RPMI8226 (cell line): ENCODE data around the gene STON1.
A peak's percentile ranks its signal among the peaks of the same experiment; 100 is the strongest.
"Not testable (repeated sequence)": the region's sequence is repeated elsewhere in the genome, so short reads cannot be mapped to it uniquely, and the experiment has no call there.

ENCODE experiments used
- DNase-seq: peaks from one replicate; pipeline ENCODE4 v3.0.0-alpha.2; 2015

The STON1 gene

DNA sequence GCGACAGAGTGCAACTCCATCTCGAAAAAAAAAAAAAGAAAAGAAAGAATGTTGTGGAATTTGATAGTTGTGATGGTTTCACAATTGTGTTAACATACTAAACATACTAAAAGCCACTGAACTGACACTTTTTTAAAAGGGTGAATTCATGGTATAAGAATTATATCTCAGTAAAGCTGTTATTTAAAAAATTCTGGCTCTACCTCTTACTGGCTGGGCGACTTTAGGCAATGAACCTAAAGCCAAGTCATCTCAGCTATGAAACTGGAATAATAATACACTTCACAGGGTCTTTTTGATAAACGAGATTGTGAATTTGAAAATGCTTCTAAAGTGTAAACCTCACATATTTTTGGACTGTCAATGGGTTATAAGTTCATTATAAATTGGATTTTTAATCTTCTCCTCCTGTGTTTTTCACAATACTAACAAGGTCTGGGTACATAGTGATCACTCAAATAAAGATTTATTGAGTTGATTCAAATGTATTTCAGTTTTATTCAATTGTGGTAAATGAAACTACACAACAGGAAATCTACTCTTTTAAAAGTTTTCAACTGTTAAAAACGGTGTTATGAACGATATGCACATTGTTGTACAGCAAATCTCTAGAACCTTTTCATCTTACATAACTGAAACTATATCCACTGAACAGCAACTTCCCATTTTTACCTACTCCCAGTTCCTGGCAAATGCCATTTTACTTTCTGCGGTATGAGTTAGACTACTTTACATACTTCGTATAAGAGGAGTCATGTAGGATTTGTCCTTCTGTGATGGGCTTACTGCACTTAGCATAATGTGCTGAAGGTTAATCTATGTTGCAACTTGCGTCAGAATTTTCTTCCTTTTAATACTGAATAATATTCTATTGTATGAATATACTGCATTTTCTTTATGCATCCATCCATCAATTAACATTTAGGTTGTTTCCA lies 44.7 kb downstream of the STON1 start:
- no peak for DNase-seq

DNA sequence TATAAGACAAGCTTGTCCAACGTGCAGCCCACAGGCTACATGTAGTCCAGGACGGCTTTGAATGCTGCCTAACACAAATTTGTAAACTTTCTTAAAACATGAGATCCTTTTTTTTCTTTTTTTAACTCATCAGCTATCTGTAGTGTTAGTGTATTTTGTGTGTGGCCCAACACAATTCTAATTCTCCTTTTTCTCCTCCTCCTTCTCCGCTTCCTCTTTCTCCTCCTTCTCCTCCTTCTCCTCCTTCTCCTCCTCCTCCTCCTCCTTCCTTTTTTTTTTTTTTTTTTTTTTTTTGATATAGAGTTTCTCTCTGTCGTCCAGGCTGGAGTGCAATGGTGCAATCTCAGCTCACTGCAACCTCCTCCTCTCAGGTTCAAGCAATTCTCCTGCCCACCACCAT lies 48.4 kb downstream of the STON1 start:
- DNase-seq, result no peak

DNA sequence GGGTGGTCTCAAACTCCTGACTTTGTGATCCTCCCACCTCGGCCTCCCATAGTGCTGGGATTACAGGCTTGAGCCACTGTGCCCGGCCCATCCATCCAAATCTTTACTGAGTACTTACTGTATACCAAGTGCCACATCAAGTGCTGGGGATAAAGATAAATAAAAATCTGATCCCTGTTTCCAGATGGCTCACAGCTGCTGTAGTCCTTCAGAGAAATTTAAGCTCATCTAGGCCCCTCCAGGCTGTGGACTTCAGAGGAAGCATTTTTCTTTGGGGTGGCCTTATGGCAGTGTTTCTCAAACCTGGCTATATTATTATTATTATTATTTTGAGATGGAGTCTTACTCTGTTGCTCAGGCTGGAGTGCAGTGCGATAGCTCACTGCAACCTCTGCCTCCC lies 54.0 kb downstream of the STON1 start:
- DNase-seq, result no peak

DNA sequence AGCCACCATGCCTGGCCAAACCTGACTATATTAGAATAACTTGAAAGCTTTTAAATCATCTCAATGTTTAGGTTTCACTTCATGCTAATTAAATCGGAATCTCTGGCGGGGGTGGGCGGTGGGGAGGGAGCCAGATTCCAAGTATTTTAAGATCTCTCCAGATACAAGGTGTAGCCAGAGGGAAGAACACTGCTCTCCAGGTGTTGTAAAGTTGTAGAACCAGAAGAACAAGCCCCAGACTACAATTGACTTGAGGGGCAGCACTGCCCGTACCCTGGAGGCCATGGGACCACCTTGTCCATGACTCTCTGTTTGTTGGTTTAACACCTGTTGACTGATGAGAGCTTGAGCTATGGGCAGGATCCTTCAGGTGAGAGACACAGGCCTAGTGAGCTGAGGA lies 54.6 kb downstream of the STON1 start:
- DNase-seq, result no peak

DNA sequence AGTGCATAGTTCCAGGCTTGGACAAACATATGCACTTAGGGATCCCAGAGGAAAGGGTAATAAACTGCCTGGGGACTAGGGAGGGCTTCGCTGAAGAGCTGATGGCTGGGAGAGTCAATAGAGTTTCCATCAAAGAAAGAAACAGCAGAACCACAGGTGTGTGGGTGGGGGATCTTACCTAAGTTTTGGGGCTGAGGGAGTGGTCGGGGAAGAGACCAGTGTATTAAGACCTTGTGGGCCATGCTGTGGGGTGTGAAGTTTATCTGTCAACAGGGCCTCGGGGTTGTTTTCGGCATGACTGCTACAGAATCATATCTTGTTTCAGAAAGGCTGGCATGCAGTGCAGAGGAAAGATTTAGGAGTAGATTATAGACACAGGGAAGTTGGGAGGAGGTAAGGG lies 56.5 kb downstream of the STON1 start:
- DNase-seq, result no peak

DNA sequence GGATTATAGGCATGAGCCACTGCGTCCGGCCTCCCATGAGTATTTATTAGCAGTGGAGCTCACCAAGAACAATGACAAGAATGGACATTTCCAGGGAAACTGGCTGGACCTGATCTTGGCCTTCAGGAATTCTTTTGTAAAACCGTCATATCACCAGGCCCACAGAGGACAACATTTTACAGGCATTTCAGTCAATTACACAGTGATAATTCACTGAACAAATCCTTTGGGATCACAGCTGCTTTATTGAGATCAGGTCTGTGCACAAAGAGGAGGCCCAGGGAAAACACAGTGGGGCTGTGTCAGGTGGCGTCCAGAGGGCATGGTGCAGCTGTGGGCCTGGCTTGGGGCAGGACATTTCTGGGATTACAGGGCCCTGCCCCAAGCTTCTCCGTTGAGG lies 57.6 kb downstream of the STON1 start:
- no peak for DNase-seq

DNA sequence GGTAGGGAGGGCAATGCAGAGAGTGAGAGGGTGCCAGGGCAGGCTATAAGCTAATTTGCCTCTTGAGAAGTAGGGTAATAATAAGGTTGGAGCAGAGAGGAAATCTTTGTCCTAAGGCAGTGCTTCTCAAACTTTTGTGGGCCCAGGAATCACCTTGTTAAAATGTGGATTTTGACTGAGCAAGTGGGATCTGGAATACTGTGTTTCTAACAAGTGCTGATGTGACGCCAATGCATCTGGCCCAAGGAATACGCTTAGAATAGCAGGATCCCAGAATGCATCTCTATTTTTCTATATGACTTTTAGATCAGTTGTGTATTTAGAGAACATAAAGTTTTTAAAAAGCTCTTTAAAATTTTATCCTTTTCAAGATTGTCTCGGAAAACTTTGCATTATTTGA lies 58.0 kb downstream of the STON1 start:
- DNase-seq, result no peak

DNA sequence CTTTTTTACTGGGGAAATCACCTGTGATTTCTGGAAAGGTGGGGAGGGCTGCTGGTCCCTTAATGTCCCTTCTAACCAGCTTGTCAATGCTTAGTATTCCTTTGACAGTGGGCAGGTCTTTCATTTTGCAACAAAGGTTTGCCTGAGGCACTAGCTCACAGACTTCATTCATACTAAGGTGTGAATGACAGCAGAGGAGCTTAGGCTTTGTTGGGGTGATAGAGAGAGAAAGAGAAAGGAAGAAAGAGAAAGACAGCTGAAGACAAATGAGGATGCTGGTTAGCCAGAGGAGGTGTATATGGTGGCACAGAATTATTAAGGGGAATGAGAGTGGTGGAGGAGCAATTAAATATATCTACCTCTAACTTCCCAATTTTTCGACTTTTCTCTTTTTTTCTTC lies 58.8 kb downstream of the STON1 start:
- no peak for DNase-seq

DNA sequence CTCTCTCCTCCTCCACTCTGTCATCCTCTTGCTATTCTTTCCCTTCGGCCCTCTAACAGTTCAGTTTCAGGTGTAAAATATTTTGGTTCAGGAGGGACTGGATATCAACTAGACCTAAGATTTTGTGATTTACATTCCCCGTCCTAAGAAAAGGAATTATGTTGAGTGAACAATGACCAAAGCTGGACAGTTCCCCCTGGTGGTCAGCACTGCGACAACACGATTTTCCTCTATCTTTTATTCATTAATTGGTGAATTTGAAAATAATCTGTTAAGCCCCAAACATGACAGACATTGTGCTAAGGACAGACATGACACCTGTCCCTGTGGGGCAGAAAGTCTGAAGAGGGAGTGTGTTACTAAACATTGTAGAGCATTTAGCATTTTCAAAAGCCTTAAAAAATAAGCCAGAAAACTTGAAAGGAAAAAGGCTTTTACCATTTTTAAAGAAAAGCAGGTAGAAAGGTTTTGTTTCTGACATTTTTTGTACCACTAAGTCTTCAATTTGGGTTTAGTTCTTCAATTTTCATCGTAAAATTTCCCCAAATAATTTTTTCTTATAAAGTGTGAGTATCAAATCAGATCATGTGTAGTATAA lies 59.3 kb downstream of the STON1 start:
- DNase-seq, result peak; percentile 31

DNA sequence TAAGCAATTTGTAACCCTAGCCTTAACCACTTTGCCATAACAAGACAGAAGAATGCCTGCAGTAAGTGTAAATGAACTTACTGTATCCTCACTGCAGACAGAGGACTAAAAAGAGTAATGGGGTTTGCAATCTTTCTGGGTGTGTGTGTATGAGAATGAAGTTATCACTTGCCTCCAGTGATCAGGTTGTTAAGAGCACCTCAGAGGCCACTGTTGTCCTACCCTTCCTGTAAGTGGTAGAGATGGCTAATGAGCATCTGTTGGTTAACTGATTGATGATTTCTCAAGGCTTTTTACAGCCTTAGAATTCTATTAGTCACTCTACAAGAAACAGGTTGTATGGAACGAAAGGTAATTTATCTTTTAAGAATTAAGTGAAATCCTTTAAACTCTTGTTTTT lies 60.1 kb downstream of the STON1 start:
- DNase-seq, result no peak

DNA sequence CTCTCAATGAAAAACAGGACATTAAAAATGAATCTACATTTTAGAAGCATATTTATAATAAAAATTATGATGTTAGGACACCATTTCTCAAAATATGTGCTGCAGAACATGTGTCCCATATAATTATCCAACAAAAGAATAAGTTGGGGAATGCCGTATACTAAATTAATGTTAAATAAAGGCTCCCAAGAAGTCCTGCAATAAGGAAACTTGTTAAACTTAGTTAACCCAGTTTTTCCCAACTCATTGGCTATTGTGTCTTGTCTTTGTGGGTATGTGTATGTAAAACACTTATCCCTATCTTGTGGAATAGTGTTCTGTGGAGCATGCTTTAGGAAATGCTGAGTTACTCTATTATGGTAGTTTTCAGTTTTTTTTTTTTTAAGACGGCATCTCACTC lies 62.1 kb downstream of the STON1 start:
- no peak for DNase-seq

DNA sequence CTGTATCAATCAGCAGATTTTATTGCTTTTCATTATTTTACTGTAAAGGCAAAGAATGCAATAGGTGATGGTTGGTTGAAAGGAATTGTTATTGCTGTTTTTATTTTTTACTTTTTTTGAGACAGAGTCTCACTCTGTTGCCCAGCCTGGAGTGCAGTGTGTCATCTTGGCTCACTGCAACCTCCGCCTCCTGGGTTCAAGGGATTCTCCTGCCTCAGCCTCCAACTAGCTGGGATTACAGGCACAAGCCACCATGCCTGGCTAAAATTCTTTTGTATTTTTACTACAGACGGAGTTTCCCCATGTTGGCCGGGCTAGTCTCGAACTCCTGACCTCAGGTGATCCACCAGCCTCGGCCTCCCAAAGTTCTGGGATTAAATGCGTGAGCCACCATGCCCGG lies 66.8 kb downstream of the STON1 start:
- DNase-seq, result not testable (repeated sequence)

DNA sequence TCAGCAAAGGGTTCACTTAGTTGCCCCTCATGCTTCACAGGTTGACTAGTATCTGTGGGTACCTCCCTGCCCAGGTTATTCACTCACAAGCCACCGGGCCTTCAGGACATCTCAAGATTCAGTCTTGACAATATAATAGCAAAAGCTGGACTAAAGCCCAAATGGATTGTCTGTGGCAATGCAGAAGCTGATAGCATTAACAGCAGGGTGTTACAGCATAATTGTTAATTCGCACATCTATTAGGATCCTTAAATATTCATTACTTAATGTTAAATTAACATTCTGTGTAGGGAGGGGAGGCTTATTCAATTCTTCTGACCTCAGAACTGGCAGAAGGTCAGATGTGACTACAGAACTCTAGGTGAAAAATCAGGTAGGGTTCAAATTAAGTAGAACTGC lies 67.5 kb downstream of the STON1 start:
- DNase-seq, result no peak

DNA sequence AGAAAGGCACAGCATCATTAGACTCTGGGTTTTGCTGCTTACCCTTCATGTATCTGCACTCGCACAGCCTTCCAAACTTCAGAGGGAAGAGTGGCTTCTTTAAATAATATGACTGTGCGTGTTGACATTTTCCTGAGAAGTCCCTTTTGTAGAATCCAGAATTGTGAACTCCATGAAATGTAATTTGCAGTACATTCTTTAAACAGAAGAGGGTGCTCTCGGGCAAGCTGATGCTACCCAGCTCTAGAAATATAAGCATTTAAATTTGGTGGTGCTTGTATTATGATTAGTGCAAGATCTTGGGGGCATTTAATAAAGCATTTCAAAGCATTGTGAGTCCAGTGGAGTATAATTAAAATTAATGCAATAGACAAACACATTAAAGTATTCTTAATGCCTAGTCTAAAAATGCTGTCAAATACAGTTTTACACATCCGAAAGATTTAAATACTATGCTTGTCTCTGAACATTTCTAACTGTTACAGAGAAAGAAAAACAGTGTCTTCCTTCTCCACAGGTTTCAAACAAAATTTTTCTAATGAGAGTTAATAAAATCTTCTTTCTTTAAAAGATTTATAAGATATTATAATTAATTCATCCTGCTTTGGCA lies 70.4 kb downstream of the STON1 start:
- peak; percentile 56 for DNase-seq

DNA sequence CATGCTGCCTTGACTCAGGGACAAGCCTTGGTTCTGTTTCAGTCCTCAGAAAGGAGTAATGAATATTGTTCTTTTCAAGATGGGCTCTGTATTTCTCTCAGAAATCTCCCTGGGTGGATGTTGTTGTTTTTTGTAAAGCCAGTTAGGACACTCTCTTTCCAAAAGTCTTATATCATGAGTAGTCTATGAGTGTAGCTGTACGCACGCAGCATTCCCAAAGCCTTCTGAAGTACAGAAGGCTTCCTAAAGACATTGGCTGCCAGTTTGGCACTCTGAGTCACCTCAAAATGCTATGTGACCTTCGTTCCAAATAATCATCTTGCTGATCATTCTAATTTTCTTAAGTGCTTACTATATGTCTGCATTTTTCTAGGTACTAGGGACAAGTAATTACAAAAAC lies 71.0 kb downstream of the STON1 start:
- DNase-seq, result no peak

DNA sequence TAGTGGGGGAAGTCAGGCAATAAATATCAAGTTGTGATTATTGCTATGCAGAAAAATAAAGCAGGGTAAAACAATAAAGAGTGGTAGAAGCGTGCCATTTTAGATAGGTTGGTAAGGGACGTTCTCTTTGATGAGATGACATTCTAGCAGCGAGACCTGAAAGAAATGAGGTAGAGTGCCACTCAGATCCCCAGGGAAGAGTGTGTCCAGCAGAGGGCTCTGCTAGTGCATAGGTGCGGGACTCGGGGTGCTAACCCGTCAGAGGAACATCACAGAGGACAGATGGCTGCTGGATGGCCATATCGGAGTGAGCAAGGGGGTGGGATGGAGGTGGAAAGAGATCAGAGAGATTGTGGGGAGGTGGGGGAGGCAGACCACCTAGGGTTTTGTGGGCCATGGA lies 71.4 kb downstream of the STON1 start:
- peak; percentile 42 for DNase-seq

DNA sequence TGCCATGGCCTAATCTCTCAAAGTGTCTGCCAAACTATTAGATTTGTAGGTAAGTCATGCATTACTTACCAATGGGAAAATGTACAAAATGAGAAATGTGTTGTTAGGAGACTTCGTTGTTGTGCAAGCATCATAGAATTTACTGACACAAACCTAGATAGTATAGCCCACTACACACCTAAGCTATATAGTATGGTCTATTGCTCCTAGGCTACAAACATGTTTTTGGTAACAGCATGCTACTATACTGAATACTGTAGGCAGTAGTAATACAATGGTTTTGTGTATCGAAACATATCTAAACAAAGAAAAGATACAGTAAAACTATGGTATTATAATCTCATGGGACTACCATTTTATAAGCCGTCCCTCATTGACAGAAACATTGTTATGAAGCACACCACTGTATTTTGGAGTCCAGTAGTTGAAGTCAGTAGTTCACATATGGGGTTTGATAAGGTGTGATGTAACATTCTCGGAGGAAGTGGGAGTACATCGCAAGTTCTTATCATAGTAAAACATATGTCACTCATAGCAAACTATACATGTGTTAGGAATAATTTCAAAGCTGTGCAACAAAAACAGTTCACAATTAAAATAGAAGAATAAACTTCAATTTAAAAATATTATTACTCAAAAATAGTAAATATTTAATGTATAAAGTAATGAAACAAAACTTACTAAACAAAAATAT lies 75.7 kb downstream of the STON1 start:
- no peak for DNase-seq

DNA sequence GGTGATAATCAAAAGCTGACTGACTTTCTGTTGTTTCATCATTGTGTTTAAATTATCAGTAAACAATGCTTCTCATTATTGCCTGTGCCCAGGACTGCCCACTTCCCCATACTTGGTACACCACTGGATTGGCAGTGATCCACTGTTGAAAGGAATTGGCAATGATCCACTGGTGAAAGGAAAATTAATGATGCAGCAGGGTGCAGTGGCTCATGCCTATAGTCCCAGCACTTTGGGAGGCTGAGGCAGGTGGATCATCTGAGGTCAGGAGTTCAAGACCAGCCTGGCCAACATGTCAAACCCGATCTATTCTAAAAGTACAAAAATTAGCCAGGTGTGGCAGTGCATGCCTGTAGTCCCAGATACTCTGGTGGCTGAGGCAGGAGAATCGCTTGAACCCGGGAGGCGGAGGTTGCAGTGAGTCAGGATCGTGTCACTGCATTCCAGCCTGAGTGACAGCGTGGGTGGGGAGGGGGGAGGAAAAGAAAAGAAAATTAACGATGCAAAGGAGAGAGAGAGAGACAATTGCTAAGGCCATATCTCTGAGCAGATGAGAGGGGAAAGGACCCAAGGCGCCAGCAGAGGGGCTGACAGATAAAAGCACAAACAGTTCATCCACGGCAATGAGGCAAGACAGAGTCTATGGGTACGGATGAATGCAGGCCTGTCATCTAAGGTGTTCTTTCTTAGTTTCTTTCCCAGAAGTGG lies 77.5 kb downstream of the STON1 start:
- no peak for DNase-seq

DNA sequence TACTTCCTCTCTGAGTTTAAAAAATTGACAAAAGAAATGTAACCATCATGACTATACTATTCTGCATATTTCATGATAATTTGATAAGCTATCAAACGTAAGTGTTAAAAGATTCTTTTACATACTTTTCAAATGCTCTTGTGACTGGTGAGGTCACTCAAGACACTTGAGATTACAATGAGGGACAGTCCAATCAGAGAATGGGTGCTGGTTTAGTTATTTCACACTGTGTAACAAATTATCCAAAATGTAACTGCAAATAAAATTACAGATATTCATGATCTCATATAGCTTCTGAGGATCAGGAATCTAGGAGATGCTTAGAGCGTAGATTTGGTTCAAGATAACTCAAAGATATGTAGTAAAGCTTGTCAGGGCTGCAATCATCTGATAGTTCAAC lies 83.3 kb downstream of the STON1 start:
- no peak for DNase-seq

DNA sequence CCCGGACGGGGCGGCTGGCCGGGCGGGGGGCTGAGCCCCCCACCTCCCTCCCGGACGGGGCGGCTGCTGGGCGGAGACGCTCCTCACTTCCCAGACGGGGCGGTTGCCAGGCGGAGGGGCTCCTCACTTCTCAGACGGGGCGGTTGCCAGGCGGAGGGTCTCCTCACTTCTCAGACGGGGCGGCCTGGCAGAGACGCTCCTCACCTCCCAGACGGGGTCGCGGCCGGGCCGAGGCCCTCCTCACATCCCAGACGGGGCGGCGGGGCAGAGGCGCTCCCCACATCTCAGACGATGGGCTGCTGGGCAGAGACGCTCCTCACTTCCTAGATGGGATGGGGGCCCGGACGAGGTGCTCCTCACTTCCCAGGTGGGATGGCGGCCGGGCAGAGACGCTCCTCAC lies 84.6 kb downstream of the STON1 start:
- DNase-seq, result not testable (repeated sequence)

DNA sequence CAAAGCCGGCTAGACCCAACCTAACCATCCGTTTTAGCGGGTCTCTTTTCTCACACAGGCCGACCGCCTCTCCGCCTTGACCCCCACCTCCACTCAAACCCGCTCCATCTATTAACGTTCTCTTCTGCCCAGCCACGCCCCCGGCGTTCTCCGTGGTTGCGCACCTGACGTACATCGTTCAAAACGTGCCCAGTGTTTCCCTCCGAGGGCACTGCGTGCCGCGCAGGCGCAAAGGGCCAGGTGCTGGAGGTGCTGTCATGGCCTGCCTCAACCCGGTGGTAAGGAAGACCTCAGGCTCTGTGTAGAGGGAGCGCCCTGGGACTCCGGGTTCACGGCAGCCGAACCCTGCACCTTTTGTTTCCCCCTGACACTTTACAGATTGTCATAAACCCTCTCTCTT lies 87.7 kb downstream of the STON1 start, which contains the start of gene GTF2A1L:
Gene GTF2A1L (plus strand): TSS at position 239 of the 400 bp plus-strand sequence. CDS start 19 bp downstream, at position 258.
- DNase-seq, result peak; percentile 29

DNA sequence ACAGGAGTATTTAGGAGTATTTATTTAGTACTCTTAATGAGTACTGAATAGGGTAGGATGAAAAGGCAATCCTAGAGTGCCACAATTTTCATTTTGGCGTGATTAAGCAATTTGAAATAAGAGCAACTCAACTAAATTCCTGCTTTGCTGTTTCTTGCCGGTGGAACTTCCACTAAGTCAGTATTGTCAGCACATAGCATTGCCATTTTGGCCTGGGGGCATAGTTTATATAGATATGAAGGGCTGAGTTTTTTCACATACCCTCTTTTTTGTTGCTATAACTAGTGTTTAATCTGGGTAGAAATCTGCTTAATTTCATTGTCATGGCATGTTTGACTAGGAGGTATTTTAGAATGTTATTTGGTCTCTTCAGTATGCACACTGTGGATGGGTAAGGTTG lies 89.6 kb downstream of the STON1 start:
- no peak for DNase-seq

DNA sequence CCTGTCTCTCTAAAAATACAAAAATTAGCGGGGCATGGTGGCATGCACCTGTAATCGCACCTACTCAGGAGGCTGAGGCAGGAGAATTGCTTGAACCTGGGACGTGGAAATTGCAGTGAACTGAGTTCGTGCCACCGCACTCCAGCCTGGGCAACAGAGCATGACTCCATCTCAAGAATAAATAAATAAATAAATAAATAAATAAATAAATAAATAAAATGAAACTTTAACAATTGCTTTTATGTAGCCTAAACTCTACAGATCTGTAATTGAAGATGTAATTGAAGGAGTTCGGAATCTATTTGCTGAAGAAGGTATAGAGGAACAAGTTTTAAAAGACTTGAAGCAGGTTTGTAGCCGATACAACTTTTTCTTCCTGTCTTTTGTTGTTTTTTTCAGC lies 90.7 kb downstream of the STON1 start:
- DNase-seq, result no peak
